Astrocyte of the spinal cord (primary cell): ENCODE results near the gene NCOA1.

Experiments used
- DNase-seq: peaks from one replicate; pipeline ENCODE4 v3.0.0; 2011; ENCODE audit warnings: low read depth, low spot score
- H3K4me3 ChIP-seq: 2 replicates; pipeline ENCODE4 v1.5.1; 2011; ENCODE audit warnings: low read depth, mild to moderate bottlenecking, low read length, moderate library complexity
- in situ Hi-C: cut with HindIII; loops from 2 replicates; pipeline ENCODE4 v1.10.0; 2017; ENCODE audit warnings: low sequenced_read_pairs
- TF ChIP-seq, protein P1 (sequence below): IDR thresholded peaks from 2 replicates; pipeline ENCODE4 v1.5.1; 2012; ENCODE audit warnings: low read depth, mild to moderate bottlenecking, low read length, inconsistent platforms

NCOA1 gene

DNA sequence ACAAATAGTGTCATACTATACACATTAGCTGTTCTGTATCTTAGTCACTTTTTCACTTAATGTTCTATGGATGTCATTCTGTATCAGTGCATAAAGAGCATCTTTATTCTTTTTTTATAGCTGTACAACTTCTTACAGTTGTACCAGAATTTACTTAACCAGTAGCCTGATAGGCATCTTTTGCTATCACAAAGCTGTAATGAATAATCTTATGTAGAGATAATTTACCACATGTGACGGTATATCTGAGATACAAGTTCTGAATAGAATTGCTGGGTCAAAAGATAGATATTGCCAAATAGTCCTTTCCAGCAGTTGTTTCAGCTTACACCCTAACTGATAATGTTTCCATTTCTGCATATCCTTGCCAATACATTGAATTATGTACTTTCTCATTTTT is 232.1 kb downstream of the NCOA1 start:
- no peak overlapping the region for H3K4me3 ChIP-seq
- in situ Hi-C loops = no loop called here
- no peak for DNase-seq
- TF ChIP-seq, protein P1, sequence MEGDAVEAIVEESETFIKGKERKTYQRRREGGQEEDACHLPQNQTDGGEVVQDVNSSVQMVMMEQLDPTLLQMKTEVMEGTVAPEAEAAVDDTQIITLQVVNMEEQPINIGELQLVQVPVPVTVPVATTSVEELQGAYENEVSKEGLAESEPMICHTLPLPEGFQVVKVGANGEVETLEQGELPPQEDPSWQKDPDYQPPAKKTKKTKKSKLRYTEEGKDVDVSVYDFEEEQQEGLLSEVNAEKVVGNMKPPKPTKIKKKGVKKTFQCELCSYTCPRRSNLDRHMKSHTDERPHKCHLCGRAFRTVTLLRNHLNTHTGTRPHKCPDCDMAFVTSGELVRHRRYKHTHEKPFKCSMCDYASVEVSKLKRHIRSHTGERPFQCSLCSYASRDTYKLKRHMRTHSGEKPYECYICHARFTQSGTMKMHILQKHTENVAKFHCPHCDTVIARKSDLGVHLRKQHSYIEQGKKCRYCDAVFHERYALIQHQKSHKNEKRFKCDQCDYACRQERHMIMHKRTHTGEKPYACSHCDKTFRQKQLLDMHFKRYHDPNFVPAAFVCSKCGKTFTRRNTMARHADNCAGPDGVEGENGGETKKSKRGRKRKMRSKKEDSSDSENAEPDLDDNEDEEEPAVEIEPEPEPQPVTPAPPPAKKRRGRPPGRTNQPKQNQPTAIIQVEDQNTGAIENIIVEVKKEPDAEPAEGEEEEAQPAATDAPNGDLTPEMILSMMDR = no peak

DNA sequence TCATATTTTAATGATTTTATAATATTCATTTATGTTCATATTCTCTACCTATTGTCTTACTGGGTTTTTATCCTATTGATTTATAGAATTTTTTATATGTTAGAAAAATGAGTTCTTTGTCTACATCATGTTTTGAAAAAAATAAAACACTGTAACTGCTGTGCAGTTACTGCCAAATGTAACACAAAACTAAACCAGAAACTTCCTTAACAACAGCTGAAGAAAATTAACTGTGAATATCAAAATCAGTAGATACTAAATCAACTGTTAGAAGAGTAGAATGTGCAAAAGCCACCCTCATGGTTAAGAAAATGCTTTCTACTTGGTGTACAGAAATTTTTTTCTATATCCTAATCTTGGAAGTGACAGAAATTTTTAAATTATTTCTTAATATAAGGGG is 232.6 kb downstream of the NCOA1 start:
- no peak for DNase-seq
- H3K4me3 ChIP-seq = no peak overlapping the region
- in situ Hi-C loops = no loop called here
- TF ChIP-seq, protein P1 = no peak

DNA sequence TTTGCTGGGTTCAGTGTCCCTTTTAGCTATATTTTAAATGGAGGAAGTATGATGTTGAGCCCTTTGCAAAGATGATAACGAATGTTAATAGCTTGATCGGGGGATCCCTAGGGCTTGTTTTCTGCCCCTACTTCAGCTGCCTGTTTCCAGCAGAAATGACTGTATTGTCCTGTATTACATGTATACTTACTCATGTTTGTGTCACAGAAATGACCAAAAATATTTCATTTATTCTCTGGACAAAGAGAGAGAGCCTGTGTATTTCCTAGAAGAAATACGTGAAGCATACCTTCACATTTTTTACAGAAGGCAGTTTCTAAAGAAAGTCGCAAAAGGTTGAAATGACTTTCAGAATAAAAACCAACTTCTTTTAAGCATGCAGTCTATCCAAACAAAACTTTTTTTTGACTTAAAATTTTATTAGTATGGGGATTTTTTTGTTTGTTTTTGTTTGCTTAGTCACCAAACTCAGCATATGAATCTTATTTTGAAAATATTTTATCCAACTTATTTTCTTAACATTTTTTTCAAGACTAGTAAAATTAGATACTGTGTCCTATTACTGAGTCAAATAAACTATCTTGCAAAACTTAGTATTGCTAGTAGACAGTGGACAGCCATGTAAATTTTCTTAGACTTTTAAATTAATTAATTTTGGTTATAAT is 233.2 kb downstream of the NCOA1 start:
- DNase-seq = no peak
- in situ Hi-C loops = no loop called here
- no peak overlapping the region for H3K4me3 ChIP-seq
- TF ChIP-seq, protein P1 = no peak

DNA sequence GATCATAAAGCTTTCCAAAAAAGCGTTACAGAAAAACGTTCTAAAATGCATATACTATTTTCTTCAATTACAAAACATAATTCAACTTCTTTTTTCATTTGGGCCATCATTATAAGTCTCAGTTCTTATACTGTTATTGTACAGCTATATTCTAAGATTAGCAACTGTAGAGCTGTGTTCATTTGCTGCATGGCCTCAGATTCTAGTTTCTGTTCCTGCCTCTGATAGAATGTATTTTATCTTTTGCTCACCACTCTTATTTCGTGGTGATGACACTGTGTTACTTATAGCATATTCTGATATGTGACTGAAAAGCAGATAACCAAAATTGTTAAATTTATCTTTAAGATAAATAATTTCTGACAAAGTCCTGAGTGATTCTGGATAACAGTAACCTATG is 234.9 kb downstream of the NCOA1 start:
- TF ChIP-seq, protein P1 = no peak
- in situ Hi-C loops = no loop called here
- no peak for DNase-seq
- H3K4me3 ChIP-seq = no peak overlapping the region

DNA sequence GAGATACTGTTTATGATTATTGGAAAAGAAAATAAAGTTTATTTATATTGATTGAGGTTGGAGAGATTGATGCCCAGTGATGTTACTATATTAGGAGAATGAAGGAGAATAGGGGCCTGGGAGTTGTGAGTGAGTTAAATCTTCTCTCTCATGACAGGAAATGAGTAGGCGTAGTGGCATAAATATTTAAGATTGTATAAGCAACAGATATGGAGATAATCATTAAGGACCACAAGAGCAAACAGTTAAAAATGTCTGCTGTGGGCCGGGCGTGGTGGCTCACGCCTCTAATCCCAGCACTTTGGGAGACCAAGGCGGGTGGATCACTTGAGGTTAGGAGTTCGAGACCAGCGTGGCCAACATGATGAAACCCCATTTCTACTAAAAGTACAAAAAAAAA is 239.4 kb downstream of the NCOA1 start:
- no peak for DNase-seq
- TF ChIP-seq, protein P1 = no peak
- H3K4me3 ChIP-seq = no peak overlapping the region
- in situ Hi-C loops = no loop called here

DNA sequence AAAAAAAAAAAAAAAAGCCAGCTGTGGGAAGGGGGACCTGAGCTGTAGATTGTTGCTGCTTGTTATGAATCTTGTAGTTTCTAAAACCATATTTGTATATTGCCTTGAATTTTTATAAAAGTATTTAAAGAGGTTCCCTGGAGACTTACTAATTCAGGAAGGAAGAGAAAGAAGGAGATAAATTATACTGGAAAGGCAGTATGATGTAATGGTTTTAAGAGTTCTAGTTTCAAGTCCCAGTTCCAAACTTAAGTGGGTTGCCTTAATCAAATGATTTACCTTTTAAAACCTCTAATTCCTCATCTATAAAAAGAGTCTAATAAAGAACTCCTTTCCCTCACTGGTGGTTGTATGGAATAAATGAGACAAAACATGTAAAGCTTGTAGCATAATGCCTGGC is 240.0 kb downstream of the NCOA1 start:
- in situ Hi-C loops = no loop called here
- no peak overlapping the region for H3K4me3 ChIP-seq
- TF ChIP-seq, protein P1 = no peak
- DNase-seq = no peak
